Esophagus muscularis mucosa (tissue), 4 donors: ENCODE results near the gene EPB41L5. TPM values are rescaled to one million over a fixed set of nuclear protein-coding genes. Genes with fewer than 3 reads are reported as not detected.
"Not testable (repeated sequence)": the region's sequence is repeated elsewhere in the genome, so short reads cannot be mapped to it uniquely, and the experiment has no call there.

ENCODE experiments used
- DNase-seq: peaks from one replicate; pipeline ENCODE4 v3.0.0-alpha.2; 2017; ENCODE audit errors: extremely low spot score
- H3K27ac ChIP-seq, 4 donors: fragments of 200-600 bp; sonication (generic); replicated peaks in 1 of 4; 1 replicate in 3 of 4; 2 replicates in 1 of 4; pipeline ENCODE4 v1.5.1; 2016 to 2019; ENCODE audit warnings: mild to moderate bottlenecking in 1 of 4
- H3K27me3 ChIP-seq, 4 donors: fragments of 200-600 bp; sonication (generic); one replicate each; pipeline versions ENCODE4 v1.5.1 to v1.6.0; 2016 to 2019
- H3K36me3 ChIP-seq, 4 donors: fragments of 200-600 bp; sonication (generic); one replicate each; pipeline ENCODE4 v1.5.1; 2016 to 2019
- H3K4me1 ChIP-seq, 4 donors: fragments of 200-600 bp; sonication (generic); one replicate each; pipeline ENCODE4 v1.5.1; 2016 to 2019
- H3K4me3 ChIP-seq, 4 donors: fragments of 200-600 bp; sonication (generic); 1 replicate in 2 of 4; 2 replicates in 2 of 4; pipeline ENCODE4 v1.5.1; 2016 to 2019; ENCODE audit warnings: mild to moderate bottlenecking in 4 of 4, moderate library complexity in 1 of 4
- H3K9me3 ChIP-seq, 4 donors: fragments of 200-600 bp; sonication (generic); 1 replicate in 3 of 4; 2 replicates in 1 of 4; pipeline ENCODE4 v1.5.1; 2016 to 2019
- EP300 ChIP-seq: sonication (generic); formaldehyde crosslinking; IDR thresholded peaks from one replicate; pipeline ENCODE4 v1.6.1; 2017; ENCODE audit warnings: antibody characterized with exemption
- POLR2A ChIP-seq: fragments of 450-650 bp; IDR thresholded peaks from one replicate; pipeline ENCODE4 v1.6.1; 2017; ENCODE audit warnings: antibody characterized with exemption, moderate library complexity, mild to moderate bottlenecking, low read depth
- POLR2AphosphoS5 ChIP-seq, 2 donors: sonication (generic); formaldehyde crosslinking; IDR thresholded peaks; one replicate each; pipeline ENCODE4 v1.6.1; 2017; ENCODE audit warnings: antibody characterized with exemption in 2 of 2
- WGBS: methylation state at CpG from one replicate; pipeline ENCODE4 v1.1.5; 2018; 5-methylcytosine and 5-hydroxymethylcytosine counted together
- intact Hi-C: fragments of 100-400 bp; cut with DNase I; formaldehyde crosslinking; loops from one replicate; pipeline ENCODE4 v1.15.1; 2023
- total RNA-seq, 4 donors: library from RNA; depleted of rRNA; stranded (reverse); fragments of >200 nt; gene quantifications; one replicate each; pipeline versions ENCODE4 v1.1.0 to v1.2.1, GENCODE V29; 2016
- TF ChIP-seq, protein P1 (sequence below), 3 experiments: fragments of 200-600 bp in 2 of 3; fragments of 450-650 bp in 1 of 3; sonication (generic) in 2 of 3; IDR thresholded peaks; one replicate each; pipeline ENCODE4 v1.5.1; 2017 to 2019; ENCODE audit warnings: antibody characterized with exemption in 3 of 3, mild to moderate bottlenecking in 2 of 3, moderate library complexity in 1 of 3

Gene EPB41L5
- total RNA-seq, 4 donors from 2014 or later, result 16.0 to 30.3 (median 21.6) TPM

DNA sequence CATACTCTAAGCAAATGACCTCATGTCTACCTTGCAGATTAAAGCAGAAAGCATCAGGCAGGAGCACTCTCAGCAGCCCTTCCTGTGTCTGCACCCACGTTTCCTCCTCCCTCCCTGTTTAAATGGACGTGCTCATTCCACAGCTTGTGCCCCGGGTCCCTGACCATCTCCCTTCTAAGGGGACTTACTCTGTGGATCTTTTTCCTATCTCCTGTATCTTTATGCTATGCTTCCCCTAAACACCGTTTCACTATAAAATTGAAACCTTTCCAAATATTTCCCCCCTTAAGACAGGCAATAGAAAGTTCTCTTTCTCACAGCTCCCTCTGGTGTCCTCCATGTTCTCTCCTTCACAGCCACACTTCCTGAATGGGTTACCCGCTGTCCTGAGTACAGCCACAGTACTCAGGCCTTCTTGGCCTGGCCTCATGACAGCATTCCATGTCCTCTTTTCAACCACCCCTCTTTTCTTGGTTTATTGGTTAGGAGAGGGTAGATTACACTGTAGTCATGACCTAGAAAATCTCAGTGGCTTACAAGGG, 169.2 kb downstream of the EPB41L5 start:
- TF ChIP-seq POLR2A (no peak), EP300 (no peak), POLR2AphosphoS5 (IDR thresholded peaks at IDR 0.05) (no peak)
- TF ChIP-seq, protein P1, sequence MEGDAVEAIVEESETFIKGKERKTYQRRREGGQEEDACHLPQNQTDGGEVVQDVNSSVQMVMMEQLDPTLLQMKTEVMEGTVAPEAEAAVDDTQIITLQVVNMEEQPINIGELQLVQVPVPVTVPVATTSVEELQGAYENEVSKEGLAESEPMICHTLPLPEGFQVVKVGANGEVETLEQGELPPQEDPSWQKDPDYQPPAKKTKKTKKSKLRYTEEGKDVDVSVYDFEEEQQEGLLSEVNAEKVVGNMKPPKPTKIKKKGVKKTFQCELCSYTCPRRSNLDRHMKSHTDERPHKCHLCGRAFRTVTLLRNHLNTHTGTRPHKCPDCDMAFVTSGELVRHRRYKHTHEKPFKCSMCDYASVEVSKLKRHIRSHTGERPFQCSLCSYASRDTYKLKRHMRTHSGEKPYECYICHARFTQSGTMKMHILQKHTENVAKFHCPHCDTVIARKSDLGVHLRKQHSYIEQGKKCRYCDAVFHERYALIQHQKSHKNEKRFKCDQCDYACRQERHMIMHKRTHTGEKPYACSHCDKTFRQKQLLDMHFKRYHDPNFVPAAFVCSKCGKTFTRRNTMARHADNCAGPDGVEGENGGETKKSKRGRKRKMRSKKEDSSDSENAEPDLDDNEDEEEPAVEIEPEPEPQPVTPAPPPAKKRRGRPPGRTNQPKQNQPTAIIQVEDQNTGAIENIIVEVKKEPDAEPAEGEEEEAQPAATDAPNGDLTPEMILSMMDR (IDR thresholded peaks at IDR 0.05), result no peak
- Histone ChIP-seq H3K36me3 (peaks cover 0 to 26% (median 3%) of the 10 kb centered on the region in 4 donors), H3K27me3 (no peaks in the 10 kb centered on the region), H3K4me3 (no peak overlapping the region), H3K4me1 (no peaks in the 10 kb centered on the region), H3K9me3 (no peaks in the 10 kb centered on the region), H3K27ac (no peak overlapping the region)
- no peak for DNase-seq
- intact Hi-C loops, result no loop called here
- 74% methylated on average over 5 of the region's 5 CpGs for WGBS

DNA sequence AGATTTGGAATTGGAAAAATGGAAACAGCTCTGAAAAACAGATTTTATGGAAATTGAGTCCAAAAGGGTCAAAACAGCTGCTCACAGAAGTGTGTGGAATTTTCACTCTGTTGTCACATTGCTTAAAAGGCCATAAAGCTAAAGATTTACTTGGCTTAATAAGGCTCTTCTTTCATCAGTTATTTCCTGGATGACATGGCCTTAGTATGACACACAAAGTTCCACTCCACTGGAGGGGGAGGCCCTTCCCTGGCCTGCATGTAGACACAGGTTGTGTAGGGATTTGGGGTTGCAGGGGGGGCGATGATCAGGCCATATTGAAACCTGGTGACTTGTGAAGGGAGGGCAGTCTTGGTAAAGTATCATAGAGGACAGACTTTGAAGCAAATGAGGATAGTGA, 176.3 kb downstream of the EPB41L5 start:
- H3K4me1 ChIP-seq, result no peaks in the 10 kb centered on the region
- intact Hi-C loops, result no loop called here
- no peak for DNase-seq
- no peaks in the 10 kb centered on the region for H3K36me3 ChIP-seq
- no peak for TF ChIP-seq POLR2A
- TF ChIP-seq, protein P1 (IDR thresholded peaks at IDR 0.05), result no peak
- TF ChIP-seq POLR2AphosphoS5 (IDR thresholded peaks at IDR 0.05), result no peak
- no peak for TF ChIP-seq EP300
- no peak overlapping the region for H3K27ac ChIP-seq
- H3K4me3 ChIP-seq, result no peak overlapping the region
- no peaks in the 10 kb centered on the region for H3K27me3 ChIP-seq
- WGBS, result 78% methylated on average over 1 of the region's 1 CpG
- H3K9me3 ChIP-seq, result peaks cover 0 to 17% (median 4%) of the 10 kb centered on the region in 4 donors

DNA sequence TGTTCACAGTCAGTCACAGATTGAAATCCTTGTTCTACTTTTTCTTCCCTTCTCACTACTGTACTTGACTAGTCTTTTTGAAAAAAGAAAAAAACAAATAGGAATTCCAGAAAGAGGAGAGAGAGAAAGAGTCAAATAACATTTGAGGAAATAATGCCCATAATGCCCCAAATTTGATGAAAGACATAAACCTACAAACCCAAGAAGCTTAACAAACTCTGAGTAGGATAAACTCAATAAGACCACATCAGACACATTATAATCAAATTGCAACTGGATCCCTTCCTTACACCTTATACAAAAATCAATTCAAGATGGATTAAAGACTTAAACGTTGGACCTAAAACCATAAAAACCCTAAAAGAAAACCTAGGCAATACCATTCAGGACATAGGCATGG, 179.4 kb downstream of the EPB41L5 start:
- no peak overlapping the region for H3K27ac ChIP-seq
- intact Hi-C loops, result no loop called here
- 86% methylated on average over 1 of the region's 1 CpG for WGBS

DNA sequence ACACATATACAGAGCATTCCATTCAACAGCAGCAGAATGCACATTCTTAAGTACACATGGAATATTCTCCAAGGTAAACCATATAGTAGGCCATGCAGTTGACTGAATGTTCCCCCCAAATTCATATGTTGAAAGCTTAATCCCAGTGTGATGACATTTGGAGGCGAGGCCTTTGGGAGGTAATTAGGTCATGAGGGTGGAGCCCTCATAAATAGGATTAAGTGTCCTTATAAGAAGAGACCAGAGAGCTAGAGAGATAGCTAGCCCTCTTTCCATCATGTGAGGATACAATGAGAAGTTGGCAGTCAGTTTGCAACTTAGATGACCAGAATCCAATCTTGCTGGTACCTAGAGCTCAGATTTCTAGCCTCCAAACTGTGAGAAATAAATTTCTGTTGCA, 182.7 kb downstream of the EPB41L5 start:
- no peak for TF ChIP-seq POLR2AphosphoS5 (IDR thresholded peaks at IDR 0.05)
- TF ChIP-seq POLR2A, result no peak
- TF ChIP-seq EP300, result no peak
- TF ChIP-seq, protein P1 (IDR thresholded peaks at IDR 0.05), result no peak
- H3K36me3 ChIP-seq, result no peaks in the 10 kb centered on the region
- WGBS, result 92% methylated on average over 1 of the region's 1 CpG
- no peaks in the 10 kb centered on the region for H3K27me3 ChIP-seq
- intact Hi-C loops, result no loop called here
- no peak for DNase-seq
- H3K4me1 ChIP-seq, result no peaks in the 10 kb centered on the region
- no peak overlapping the region for H3K4me3 ChIP-seq
- H3K9me3 ChIP-seq, result peaks cover 0 to 37% (median 10%) of the 10 kb centered on the region in 4 donors
- H3K27ac ChIP-seq, result no peak overlapping the region

More for the DNA sequence above, 179.4 kb downstream of the EPB41L5 start:
- TF ChIP-seq, protein P1 (IDR thresholded peaks at IDR 0.05), result no peak
- no peak for TF ChIP-seq EP300
- TF ChIP-seq POLR2AphosphoS5 (IDR thresholded peaks at IDR 0.05), result no peak
- no peak for TF ChIP-seq POLR2A
- Histone ChIP-seq H3K36me3 (no peaks in the 10 kb centered on the region), H3K9me3 (peaks cover 0 to 21% (median 4%) of the 10 kb centered on the region in 4 donors), H3K4me3 (no peak overlapping the region), H3K27me3 (no peaks in the 10 kb centered on the region), H3K4me1 (no peaks in the 10 kb centered on the region)
- no peak for DNase-seq

DNA sequence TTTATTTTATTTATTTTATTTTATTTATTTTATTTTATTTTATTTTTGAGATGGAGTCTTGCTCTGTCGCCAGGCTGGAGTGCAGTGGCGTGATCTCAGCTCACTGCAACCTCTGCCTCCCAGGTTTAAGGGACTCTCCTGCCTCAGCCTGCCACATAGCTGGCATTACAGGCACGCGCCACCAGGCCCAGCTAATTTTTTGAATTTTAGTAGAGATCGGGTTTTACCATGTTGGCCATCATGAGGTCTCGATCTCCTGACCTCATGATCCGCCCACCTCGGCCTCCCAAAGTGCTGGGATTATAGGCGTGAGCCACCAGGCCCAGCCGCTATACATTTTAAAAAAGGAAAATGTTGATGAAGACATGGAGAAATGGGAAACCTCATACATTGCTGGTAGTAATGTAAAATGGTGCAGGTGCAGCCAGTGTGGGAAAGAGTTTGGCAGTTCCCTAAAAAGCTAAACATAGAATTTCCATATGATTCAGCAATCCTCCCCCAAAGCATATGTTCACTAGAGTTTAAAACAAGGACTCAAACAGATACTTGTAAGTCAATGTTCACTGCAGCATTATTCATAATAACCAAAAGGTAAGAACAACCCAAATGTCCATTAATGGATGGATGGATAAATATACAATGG, 187.1 kb downstream of the EPB41L5 start:
- intact Hi-C loops, result not testable (repeated sequence)
- H3K4me1 ChIP-seq, result peaks cover 0 to 10% (median 3%) of the 10 kb centered on the region in 4 donors
- WGBS, result 96% methylated on average over 10 of the region's 10 CpGs

More for the DNA sequence above, 187.1 kb downstream of the EPB41L5 start:
- H3K36me3 ChIP-seq, H3K27me3 ChIP-seq, H3K4me3 ChIP-seq, DNase-seq, H3K27ac ChIP-seq: not testable (repeated sequence)
- peaks cover 0 to 20% (median 6%) of the 10 kb centered on the region in 4 donors for H3K9me3 ChIP-seq
